SK-N-MC (cell line): ENCODE results near the gene GOLT1A.

Experiments
- EZH2 ChIP-seq: fragments of 200-600 bp; sonication (generic); IDR thresholded peaks from one replicate; pipeline ENCODE4 v1.6.1; 2017; ENCODE audit warnings: antibody characterized with exemption
- FOXP2 ChIP-seq: optimal IDR thresholded peaks from 2 replicates; pipeline ENCODE3; 2011; ENCODE audit warnings: mild to moderate bottlenecking, moderate library complexity; ENCODE audit not compliant: insufficient read depth; ENCODE audit errors: extremely low read length, control extremely low read depth
- POLR2AphosphoS5 ChIP-seq: IDR thresholded peaks from 2 replicates; pipeline ENCODE4 v1.6.1; 2012; ENCODE audit warnings: mild to moderate bottlenecking, low read depth, low read length, borderline replicate concordance

GRCh38 chr1:204155881-204156280 is 57.9 kb downstream of the GOLT1A start:
- TF ChIP-seq EZH2 (no peak), POLR2AphosphoS5 (no peak), FOXP2 (no peak)
